ENCODE data around the gene CLK4.

DNA sequence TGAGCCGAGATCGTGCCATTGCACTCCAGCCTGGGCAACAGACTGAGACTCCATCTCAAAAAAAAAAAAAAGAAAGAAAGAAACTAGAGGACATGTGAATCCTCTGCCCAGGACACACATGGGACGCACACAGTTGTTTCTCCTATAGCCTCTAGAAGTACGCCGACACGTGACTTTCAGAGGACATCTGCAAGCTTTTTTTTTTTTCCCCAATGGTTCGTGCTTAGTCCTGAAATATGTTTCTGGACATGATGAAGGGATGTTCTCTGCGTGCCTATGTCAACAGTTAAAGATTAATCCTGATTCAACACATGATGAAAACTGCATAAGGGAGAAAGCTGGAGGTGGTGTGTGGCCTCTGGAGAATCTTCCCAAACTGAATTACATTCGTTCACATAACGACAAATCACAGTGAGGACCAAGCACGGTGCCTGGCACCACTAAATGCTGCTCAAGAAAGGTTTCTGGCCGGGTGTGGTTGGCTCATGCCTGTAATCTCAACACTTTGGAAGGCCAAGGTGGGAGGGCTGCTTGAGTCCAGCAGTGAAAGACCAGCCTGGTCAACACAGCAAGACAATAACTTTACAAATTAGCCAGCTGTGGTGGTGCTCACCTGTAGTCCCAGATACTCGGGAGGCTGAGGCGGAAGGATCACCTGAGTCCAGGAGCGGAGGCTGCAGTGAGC is 46.4 kb downstream of the CLK4 start:
- TF ChIP-seq EZH2 (IDR thresholded peaks at IDR 0.05) (no peak), POLR2AphosphoS5 (IDR thresholded peaks at IDR 0.05; ENCODE audit: borderline replicate concordance, low read depth, low read length) (no peak), FOXP2 (optimal IDR thresholded peaks at IDR 0.05; ENCODE audit: control extremely low read depth, extremely low read length, insufficient read depth) (no peak)

Data from SK-N-MC (cell line).